ENCODE results near the gene WDR37. TPM values are rescaled to one million over a fixed set of nuclear protein-coding genes. Genes with fewer than 3 reads are reported as not detected.

WDR37 gene
- total and polyA plus RNA-seq, 9 of the 15 experiments (the other 6 are each of a cell fraction or from before 2014, with no cell fraction given) = 2.3 to 11.6 (median 6.7) TPM

- TF ChIP-seq ARID4B (CRISPR knock-in tag; IDR thresholded peaks at IDR 0.05) (no peak; the same call in 1 of the 2 replicates), ZNF57 (CRISPR knock-in tag; IDR thresholded peaks at IDR 0.05) (no peak), POLR3G (IDR thresholded peaks at IDR 0.05; ENCODE audit: extremely low read depth, insufficient read length, insufficient replicate concordance) (no peak), BRF1 (IDR thresholded peaks at IDR 0.05; ENCODE audit: borderline replicate concordance, extremely low read depth, insufficient read length) (no peak), PATZ1 (CRISPR knock-in tag; IDR thresholded peaks at IDR 0.05; ENCODE audit: borderline replicate concordance) (no peak), IRF2 (CRISPR knock-in tag; IDR thresholded peaks at IDR 0.05) (peak; percentile 7; the same call in 1 of the 2 replicates), PKNOX1 (IDR thresholded peaks at IDR 0.05) (peak; percentile 78), HDGF (IDR thresholded peaks at IDR 0.05) (no peak), MEIS2 (IDR thresholded peaks at IDR 0.05; ENCODE audit: partially characterized antibody) (no peak), NCOA1 (IDR thresholded peaks at IDR 0.05; ENCODE audit: low read depth) (peak; percentile 57; the same call in 1 of the 2 replicates), RBM39 (optimal IDR thresholded peaks at IDR 0.05; ENCODE audit: low read depth, low read length) (no peak), RFX7 (CRISPR knock-in tag; IDR thresholded peaks at IDR 0.05) (no peak), THRAP3 (IDR thresholded peaks at IDR 0.05; ENCODE audit: borderline replicate concordance) (no peak), ETV6 (IDR thresholded peaks at IDR 0.05; ENCODE audit: borderline replicate concordance in 1 of 2, low read depth in 2 of 2, low read length in 1 of 2) (no peak), ETV6 (CRISPR knock-in tag; IDR thresholded peaks at IDR 0.05; ENCODE audit: borderline replicate concordance) (no peak), ZNF324 (CRISPR knock-in tag; IDR thresholded peaks at IDR 0.05) (no peak), RBBP5 (IDR thresholded peaks at IDR 0.05; ENCODE audit: borderline replicate concordance, insufficient read depth, low read length, poor library complexity, severe bottlenecking) (peak; percentile 96), IRF1 (CRISPR knock-in tag; IDR thresholded peaks at IDR 0.05; ENCODE audit: borderline replicate concordance) (no peak), CXXC5 (CRISPR knock-in tag; IDR thresholded peaks at IDR 0.05) (peak; percentile 83; the same call in 1 of the 2 replicates)
Measured at GRCh38 chr10:1056326-1057105, at the start of gene WDR37 (continued).

All from K562 (cell line).